Adrenal gland (tissue), 5 donors: ENCODE data around the gene NR1D1.

ENCODE experiments used
- CTCF ChIP-seq, 6 experiments: fragments of 450-650 bp in 4 of 6; fragments of 200-600 bp in 2 of 6; sonication (generic) in 1 of 6; IDR thresholded peaks; 1 replicate in 5 of 6; 2 replicates in 1 of 6; pipeline versions ENCODE4 v1.5.1 to v1.8.0; 2016 to 2021; ENCODE audit warnings: antibody characterized with exemption in 6 of 6, mild to moderate bottlenecking in 2 of 6, moderate library complexity in 1 of 6
- POLR2A ChIP-seq, 2 donors: fragments of 450-650 bp; IDR thresholded peaks; one replicate each; pipeline ENCODE4 v1.6.1; 2017; ENCODE audit warnings: antibody characterized with exemption in 2 of 2, mild to moderate bottlenecking in 2 of 2, moderate library complexity in 1 of 2
- donor health status: DM: no; HTN: no; CAD: no.

GRCh38 chr17:40110026-40110845, 9.8 kb upstream of the NR1D1 start:
- no peak for TF ChIP-seq CTCF (IDR thresholded peaks at IDR 0.05)
- peak in 1 of 2 donors; percentile 52 for TF ChIP-seq POLR2A (IDR thresholded peaks at IDR 0.05)
